Esophagus squamous epithelium (tissue), 5 donors: Measurements from ENCODE around the gene BLTP1. TPM values are rescaled to one million over a fixed set of nuclear protein-coding genes. Genes with fewer than 3 reads are reported as not detected.

Source experiments
- DNase-seq: peaks from one replicate; lab custom pipeline; 2025; lab: John Stamatoyannopoulos, UW
- H3K27ac ChIP-seq, 4 donors: fragments of 200-600 bp; sonication (generic); one replicate each; pipeline ENCODE4 v1.5.1; 2016 to 2019; ENCODE audit warnings: mild to moderate bottlenecking in 1 of 4
- H3K27me3 ChIP-seq, 4 donors: fragments of 200-600 bp; sonication (generic); 1 replicate in 3 of 4; 2 replicates in 1 of 4; pipeline versions ENCODE4 v1.5.1 to v1.6.0; 2017 to 2021; ENCODE audit warnings: antibody characterized with exemption in 1 of 4
- H3K36me3 ChIP-seq, 3 donors: fragments of 200-600 bp; sonication (generic); one replicate each; pipeline ENCODE4 v1.5.1; 2016 to 2019
- H3K4me1 ChIP-seq, 3 donors: fragments of 200-600 bp; sonication (generic); one replicate each; pipeline ENCODE4 v1.5.1; 2017 to 2019
- H3K4me3 ChIP-seq, 4 donors: fragments of 200-600 bp; sonication (generic); 1 replicate in 3 of 4; 2 replicates in 1 of 4; pipeline ENCODE4 v1.5.1; 2016 to 2019; ENCODE audit warnings: mild to moderate bottlenecking in 2 of 4, moderate library complexity in 1 of 4
- H3K9me3 ChIP-seq, 3 donors: fragments of 200-600 bp; sonication (generic); one replicate each; pipeline ENCODE4 v1.5.1; 2016 to 2019
- CTCF ChIP-seq, 6 experiments: fragments of 450-650 bp in 4 of 6; fragments of 200-600 bp in 2 of 6; sonication (generic) in 2 of 6; IDR thresholded peaks; one replicate each; pipeline ENCODE4 v1.5.1; 2016 to 2019; ENCODE audit warnings: antibody characterized with exemption in 6 of 6, mild to moderate bottlenecking in 4 of 6, moderate library complexity in 4 of 6
- POLR2A ChIP-seq, 4 donors: fragments of 450-650 bp; IDR thresholded peaks; one replicate each; pipeline ENCODE4 v1.6.1; 2017; ENCODE audit warnings: antibody characterized with exemption in 4 of 4, mild to moderate bottlenecking in 4 of 4, moderate library complexity in 3 of 4
- WGBS, 2 donors: methylation state at CpG; one replicate each; pipeline ENCODE4 v1.1.5; 2018; 5-methylcytosine and 5-hydroxymethylcytosine counted together
- intact Hi-C: fragments of 100-400 bp; cut with DNase I; formaldehyde crosslinking; loops from one replicate; pipeline ENCODE4 v1.15.0; 2022
- total RNA-seq, 4 donors: library from RNA; depleted of rRNA; stranded (reverse); fragments of >200 nt; gene quantifications; one replicate each; pipeline ENCODE4 v1.1.0, GENCODE V29; 2016
- donor health status: DM: yes; HTN: yes; CAD: no.

Gene BLTP1
- total RNA-seq, 4 donors from 2014 or later, result 27.1 to 100 (median 37.8) TPM

DNA sequence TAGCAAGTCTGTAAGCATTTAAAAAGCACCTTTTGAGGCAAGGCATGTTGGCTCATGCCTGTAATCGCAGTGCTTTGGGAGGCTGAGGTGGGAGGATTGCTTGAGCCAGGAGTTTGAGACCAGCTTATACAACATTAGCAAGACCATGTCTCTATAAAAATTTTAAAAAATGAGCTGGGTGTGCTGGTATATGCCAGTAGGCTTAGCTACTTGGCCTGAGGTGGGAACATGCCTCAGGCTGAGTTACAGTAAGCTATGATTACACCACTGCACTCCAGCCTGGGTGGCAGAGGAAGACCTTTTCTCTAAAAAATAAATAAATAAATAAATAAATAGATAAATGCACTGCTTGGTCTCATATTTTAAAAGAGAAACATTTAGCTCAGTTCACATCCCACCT, 26.8 kb downstream of the BLTP1 start:
- Histone ChIP-seq H3K4me3 (no peak overlapping the region), H3K27ac (no peak overlapping the region), H3K9me3 (no peaks in the 10 kb centered on the region), H3K36me3 (peaks cover 0 to 86% (median 0%) of the 10 kb centered on the region in 3 donors), H3K4me1 (no peaks in the 10 kb centered on the region), H3K27me3 (no peaks in the 10 kb centered on the region)
- no peak for DNase-seq
- WGBS, 2 donors, result 94 to 100% methylated on average over 1 of the region's 1 CpG
- TF ChIP-seq POLR2A (IDR thresholded peaks at IDR 0.05), result no peak
- no peak for TF ChIP-seq CTCF (IDR thresholded peaks at IDR 0.05)
- intact Hi-C loops, result no loop called here

DNA sequence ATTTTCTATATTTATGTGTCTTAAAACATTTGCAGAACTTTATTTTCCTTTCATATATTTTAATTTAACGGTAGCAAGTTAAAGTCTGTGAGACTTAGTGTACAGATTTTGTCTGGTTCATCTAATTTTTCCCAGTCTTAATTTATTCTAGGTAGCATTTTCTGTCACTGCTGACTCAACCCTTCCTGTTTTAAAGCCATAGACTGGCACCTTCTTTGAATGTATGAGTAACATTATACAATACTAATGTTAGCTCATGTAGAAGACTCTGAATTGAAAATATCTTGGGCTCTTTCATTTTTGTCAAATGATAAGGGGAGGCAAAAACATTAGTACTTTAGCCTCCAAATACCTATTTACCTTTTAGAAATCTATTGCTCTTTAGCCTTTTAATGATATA, 43.6 kb downstream of the BLTP1 start:
- Histone ChIP-seq H3K27me3 (no peaks in the 10 kb centered on the region), H3K36me3 (peaks cover 0 to 88% (median 9%) of the 10 kb centered on the region in 3 donors), H3K4me1 (no peaks in the 10 kb centered on the region), H3K9me3 (no peaks in the 10 kb centered on the region), H3K4me3 (no peak overlapping the region), H3K27ac (no peak overlapping the region)
- intact Hi-C loops, result no loop called here
- DNase-seq, result no peak
- 88 to 93% methylated on average over 1 of the region's 1 CpG for WGBS, 2 donors
- TF ChIP-seq POLR2A (IDR thresholded peaks at IDR 0.05), result no peak
- TF ChIP-seq CTCF (IDR thresholded peaks at IDR 0.05), result no peak

Other genes with a start within 250 kb of the BLTP1 start
- gene TRPC3, start 200.3 kb upstream of the BLTP1 start, total RNA-seq, result under 1 TPM in 2 of 4 donors, not detected in 2; 0.09 to 0.19 TPM
- gene ADAD1, start 226.7 kb downstream of the BLTP1 start, total RNA-seq, result not detected